ENCODE data around the gene VPS37C.

The VPS37C gene

GRCh38 chr11:61082062-61082870 is 79.0 kb downstream of the VPS37C start:
- DNase-seq (ENCODE audit: low read depth, low spot score), result no peak
- no peak overlapping the region for H3K27ac ChIP-seq

- no peak for DNase-seq (ENCODE audit: low read depth, low spot score)
- no peak overlapping the region for H3K27ac ChIP-seq
These were observed 80.1 kb downstream of the VPS37C start for GRCh38 chr11:61080986-61081590.

GRCh38 chr11:61080526-61080925 is 80.7 kb downstream of the VPS37C start:
- no peak for DNase-seq (ENCODE audit: low read depth, low spot score)
- H3K27ac ChIP-seq, result no peak overlapping the region

All from epithelial cell of prostate (primary cell).